Activated T-cell treated with anti-CD3 and anti-CD28 coated beads for 48 hours (primary cell): ENCODE measurements around the gene RNLS.

Experiments used
- DNase-seq: peaks from one replicate; pipeline ENCODE4 v3.0.0-alpha.2; 2020; ENCODE audit warnings: low read depth

The RNLS gene

DNA sequence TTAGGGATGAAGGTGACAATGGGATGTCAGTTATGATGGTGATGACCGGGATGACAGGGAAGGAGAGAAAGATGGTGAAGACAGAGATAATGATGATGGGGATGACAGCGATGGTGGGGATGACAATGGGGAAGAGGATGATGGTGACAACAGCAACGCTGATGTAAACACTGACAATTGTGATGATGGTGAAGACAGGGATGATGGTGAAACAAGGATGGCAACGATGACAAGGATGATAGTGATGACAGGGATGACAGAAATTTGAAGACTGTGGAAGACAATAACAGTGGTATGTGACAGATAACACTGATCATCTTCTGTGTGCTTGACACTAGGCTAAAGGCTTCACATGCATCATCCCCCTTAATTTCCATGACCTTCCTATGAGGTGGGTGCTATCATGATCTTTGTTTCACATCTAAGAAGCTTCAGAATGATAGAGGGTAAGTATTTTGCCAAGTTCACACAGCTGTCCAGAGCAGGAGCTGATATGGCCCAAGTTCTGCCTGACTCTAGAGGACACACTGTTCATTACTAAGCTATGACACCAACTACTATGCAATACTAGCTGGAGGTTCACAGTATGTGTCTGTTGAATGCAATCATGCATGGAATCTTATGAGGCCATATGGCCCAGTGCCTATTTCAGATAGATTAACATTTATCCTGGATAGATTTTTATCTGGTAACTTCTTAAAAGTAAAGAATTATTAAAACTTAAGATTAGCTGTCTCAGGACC, 105.6 kb downstream of the RNLS start:
- no peak for DNase-seq

- DNase-seq = no peak
Observed at GRCh38 chr10:88474884-88475844, 108.0 kb downstream of the RNLS start.

GRCh38 chr10:88473989-88474883, 108.9 kb downstream of the RNLS start:
- DNase-seq = no peak

GRCh38 chr10:88472540-88472939, 110.6 kb downstream of the RNLS start:
- DNase-seq = no peak

DNA sequence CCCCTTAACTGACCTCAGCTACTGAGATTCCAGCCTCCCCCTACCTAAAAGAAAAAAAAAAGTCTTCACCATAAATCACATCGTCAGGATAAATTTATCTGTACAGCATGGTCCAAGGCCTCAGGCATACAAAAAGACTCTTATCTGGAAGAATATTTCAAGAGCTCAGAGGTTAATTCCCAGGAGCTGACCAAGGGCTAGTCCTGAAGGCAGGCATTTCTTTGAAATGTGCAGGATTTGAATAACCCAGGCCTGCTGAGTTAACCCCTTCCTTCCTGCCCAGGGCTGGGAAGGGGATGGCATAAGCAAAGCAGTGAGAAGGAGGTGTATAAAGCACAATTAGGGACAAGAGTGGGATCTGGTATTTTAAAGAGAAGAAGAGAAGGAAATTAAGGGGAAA, 111.2 kb downstream of the RNLS start:
- DNase-seq = no peak

GRCh38 chr10:88467835-88468485, 115.2 kb downstream of the RNLS start:
- no peak for DNase-seq

DNA sequence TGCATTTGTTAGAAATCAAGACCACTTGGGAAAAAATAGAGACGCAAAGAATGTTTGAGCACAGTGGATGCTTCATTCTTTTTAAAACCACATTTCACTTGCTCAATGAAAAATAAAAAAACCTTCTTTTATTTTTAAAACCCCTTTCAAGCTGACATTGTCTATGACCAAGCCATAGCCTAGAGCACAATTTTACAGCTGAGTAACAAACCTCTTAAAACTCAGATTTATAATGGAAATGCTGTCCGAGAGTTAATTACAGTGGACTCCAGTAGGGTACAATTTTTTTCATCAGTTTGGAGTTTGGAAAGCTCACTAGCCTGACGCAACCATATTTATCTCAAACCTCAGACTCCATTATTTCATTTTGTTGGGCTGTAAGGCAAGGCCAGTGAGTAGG, 116.3 kb downstream of the RNLS start:
- no peak for DNase-seq

- no peak for DNase-seq
Observed at GRCh38 chr10:88465765-88466164, 117.4 kb downstream of the RNLS start.

DNA sequence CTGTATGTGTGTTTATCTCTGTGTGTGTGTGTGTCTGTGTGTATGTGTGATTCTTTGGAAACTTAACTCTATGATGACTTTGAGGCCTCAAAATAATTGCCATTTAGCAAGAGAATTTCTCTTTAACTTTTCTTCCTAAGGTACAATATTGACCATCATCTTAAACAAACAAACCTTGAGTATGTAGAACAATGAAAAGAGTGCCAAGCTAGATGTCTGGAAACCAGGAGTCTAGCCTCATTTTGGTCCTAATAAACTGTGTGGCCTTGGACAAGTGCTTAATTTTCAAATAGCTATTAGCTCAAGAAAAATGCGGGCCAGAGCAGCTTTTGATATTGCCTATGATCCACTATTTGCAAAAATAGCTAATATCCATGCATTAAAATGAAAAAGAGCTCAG, 119.3 kb downstream of the RNLS start:
- DNase-seq = no peak

GRCh38 chr10:88461426-88461825, 121.7 kb downstream of the RNLS start:
- DNase-seq = no peak

DNA sequence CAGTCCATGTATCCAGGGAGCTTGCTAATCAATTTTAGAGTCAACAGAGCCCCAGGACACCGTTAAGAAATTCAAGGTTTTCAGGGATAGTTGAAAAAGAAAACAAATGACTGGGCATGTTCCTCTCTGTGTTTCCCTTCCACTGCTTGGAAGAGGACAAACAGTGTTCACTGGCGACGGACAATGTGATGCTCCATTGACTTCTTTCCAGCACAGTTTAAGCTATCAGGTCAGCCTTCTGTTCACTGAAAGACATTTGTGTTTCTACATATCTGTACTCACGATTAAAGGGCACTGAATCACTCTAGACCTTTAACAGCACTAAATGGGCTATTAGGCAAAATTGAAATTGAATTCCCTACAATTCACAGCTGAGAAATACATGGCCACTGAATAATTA, 123.6 kb downstream of the RNLS start:
- no peak for DNase-seq

DNA sequence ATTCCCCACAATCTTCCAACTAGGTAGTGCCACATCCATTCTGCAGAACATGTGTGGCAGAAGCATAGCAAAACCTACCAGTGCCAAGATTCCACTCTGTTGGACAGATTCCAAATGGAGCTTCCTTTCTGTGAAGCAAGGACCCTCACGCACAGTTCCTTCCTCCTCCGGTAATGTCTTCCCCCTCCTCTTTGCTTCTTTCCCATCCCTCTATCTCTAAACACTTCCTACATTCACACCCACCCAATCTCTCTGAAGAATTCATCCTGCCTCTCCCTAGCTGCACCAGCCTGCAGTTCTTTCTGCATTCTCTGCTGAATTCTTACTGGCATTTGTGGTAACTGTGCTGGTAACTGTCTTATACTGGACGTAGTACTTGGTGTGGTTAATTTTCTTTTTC, 124.9 kb downstream of the RNLS start:
- DNase-seq = no peak

DNA sequence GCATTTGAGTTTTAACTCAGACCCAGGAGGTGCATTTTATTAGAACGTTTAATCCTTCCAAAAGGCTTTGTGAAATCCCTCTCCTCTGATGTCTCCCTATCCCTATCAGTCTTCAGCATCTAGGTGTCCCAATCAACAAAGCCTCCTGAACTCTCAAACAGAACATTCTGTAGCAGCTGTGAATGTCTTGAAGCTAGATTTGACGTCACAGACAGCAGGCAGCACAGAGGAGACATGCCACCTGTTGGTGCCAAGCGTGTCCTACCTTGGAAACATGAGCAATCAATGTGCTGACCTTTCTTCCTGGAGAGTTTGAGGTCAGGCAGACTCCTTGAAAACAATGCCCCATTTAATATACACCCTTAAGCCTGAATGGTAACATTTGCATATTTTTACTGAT, 125.5 kb downstream of the RNLS start:
- no peak for DNase-seq

GRCh38 chr10:88456730-88457129, 126.4 kb downstream of the RNLS start:
- DNase-seq = no peak

DNA sequence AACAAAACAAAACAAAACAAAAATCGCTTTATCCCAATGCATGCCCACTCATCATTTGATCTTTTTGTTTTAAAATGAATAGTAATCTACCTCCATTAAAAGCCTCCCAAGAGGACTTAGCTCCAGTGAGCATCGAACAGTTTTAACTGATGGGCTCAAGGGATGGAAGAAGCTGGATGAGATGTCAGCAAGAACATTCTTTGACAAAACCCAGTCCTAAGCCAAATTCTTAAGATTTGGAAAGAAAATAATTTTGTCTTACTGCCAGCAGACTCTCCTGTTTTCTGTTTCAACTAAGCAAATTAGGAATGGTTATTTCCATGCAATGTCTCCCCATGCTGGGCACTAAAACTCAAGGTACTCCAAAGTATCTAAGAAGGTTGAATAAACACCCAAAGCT, 127.3 kb downstream of the RNLS start:
- no peak for DNase-seq

DNA sequence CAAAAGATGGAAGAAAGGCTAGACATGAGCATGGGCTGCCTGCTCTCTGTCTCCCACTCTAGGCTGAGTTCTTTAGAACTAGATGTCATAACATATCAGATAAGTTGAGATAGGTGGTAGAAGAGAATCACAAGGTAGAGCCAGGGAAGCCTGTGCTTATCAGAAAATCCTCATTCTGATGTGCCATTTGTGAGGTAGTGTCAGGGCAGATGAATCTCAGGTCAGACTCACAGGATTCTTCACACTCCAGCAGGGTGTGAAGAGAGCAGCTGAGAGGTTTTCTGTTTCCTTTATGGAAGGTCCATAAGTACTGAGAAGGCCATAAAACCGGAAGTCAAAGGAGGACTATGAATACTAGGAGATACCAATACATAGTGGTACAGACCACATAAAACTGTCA, 132.9 kb downstream of the RNLS start:
- no peak for DNase-seq

- no peak for DNase-seq
Observed at GRCh38 chr10:88442716-88443115, 140.4 kb downstream of the RNLS start.

GRCh38 chr10:88440541-88440940, 142.6 kb downstream of the RNLS start:
- DNase-seq = no peak

GRCh38 chr10:88439932-88440331, 143.2 kb downstream of the RNLS start:
- no peak for DNase-seq

DNA sequence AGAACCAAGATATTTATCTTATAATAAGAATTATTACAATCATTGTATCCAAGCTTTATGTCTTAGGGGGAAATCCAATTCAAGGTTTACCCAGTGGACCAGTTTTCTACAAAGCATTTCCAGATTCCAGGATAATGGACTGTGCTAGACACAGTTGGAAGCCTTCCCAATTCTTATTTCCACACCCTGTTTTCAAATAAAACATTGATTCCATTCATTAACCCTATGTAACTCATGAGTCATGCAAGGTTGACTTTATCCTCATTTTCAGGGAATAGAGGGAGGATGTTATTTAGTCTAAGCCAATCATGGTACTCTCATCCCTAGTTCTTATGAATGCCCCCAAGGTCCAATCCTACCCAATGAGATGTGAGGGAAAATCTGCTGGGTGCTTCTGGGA, 145.7 kb downstream of the RNLS start:
- DNase-seq = no peak

DNA sequence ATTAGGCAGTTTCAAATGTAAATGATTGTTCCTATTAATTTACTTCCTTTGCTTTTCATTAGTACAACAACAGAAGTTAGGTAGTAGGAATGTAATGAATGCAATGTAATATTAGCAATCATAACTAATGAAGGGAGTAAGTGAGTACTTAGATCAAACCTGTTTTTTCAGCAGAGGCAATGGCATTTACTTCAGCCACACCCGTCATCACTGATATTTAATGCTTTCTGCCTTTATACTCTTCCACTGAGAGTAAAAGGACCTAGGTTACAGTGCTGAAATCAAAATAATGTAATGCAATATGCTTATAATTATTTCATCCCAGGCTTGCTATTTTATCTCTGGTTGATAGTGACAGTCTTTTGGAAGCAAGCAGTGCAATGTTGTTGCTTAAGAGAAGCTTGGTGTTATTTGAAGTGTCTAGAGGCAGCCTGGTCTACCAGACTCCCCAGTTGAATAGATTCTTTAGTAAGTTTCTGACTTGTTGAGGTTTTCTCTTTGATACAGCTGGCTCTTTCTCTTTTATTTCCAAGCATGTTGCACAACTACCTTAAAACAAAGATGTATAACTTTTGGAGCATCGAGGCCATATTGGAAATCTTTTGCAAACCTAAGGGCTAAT, 149.4 kb downstream of the RNLS start:
- DNase-seq = no peak
